Mesodermal cell (in vitro differentiated cells): ENCODE measurements around the gene HEATR3.

Experiments
- H3K27ac ChIP-seq: 2 replicates; pipeline ENCODE4 v1.7.0; 2013; ENCODE audit warnings: mild to moderate bottlenecking, low read depth, low read length, moderate library complexity; ENCODE audit not compliant: severe bottlenecking
- H3K36me3 ChIP-seq: 2 replicates; pipeline ENCODE4 v1.7.1; 2013; ENCODE audit warnings: mild to moderate bottlenecking, low read length, moderate library complexity; ENCODE audit not compliant: control insufficient read depth, insufficient read depth
- H3K4me1 ChIP-seq: one replicate; pipeline ENCODE4 v1.7.1; 2013; ENCODE audit warnings: mild to moderate bottlenecking, low read length; ENCODE audit not compliant: insufficient read depth, control insufficient read depth, poor library complexity, severe bottlenecking
- H3K4me3 ChIP-seq: 2 replicates; pipeline ENCODE4 v1.7.0; 2013; ENCODE audit warnings: low read length, control low read depth, mild to moderate bottlenecking; ENCODE audit not compliant: insufficient read depth, poor library complexity, severe bottlenecking; ENCODE audit errors: extremely low read depth
- H3K9me3 ChIP-seq: 2 replicates; pipeline ENCODE4 v1.7.1; 2013; ENCODE audit warnings: mild to moderate bottlenecking, low read length, moderate library complexity; ENCODE audit not compliant: control insufficient read depth
- WGBS, 2 experiments: methylation state at CpG; one replicate each; pipeline ENCODE4 v1.1.5; 2013; ENCODE audit warnings: missing lambda C conversion rate in 2 of 2; ENCODE audit not compliant: insufficient coverage in 2 of 2; 5-methylcytosine and 5-hydroxymethylcytosine counted together

Gene HEATR3

GRCh38 chr16:50036426-50036825 lies 29.3 kb upstream of the HEATR3 start:
- Histone ChIP-seq H3K36me3 (peaks cover 42% of the 10 kb centered on the region), H3K9me3 (no peaks in the 10 kb centered on the region)
- WGBS, 2 experiments = 100% methylated on average over 1 of the region's 3 CpGs; no CpG with 5 or more reads in 1 of the 2 experiments

DNA sequence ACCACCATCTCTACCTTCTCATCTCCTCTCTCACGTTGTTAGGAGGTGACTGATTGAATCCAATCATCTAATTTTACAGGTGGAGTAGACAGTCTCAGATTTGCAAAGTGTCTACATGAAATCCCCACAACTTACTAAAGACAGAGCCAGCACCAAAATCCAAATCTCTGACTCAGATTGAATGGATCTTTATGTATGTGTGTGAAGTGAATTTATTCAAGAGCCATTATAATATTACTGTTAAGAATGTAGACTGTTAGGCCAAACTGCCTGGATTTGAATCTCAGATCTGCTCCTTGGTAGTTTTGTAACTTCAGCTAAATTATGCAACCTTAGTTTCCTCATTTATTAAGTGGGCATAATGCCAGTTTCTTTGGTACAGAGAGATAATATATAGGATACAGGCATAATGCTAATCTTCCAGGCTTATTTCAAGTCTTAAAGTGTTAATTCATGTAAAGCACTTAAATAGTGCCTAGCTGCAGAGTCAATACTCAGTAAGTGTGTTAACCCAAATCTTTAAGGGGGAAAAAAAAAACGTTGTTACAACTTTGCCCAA lies 28.0 kb upstream of the HEATR3 start:
- no peak overlapping the region for H3K27ac ChIP-seq
- 100% methylated on average over 1 of the region's 2 CpGs; no CpG with 5 or more reads in 1 of the 2 experiments for WGBS, 2 experiments
- H3K4me1 ChIP-seq = no peaks in the 10 kb centered on the region
- no peak overlapping the region for H3K4me3 ChIP-seq
- H3K36me3 ChIP-seq = peaks cover 29% of the 10 kb centered on the region
- H3K9me3 ChIP-seq = no peaks in the 10 kb centered on the region

More at GRCh38 chr16:50036426-50036825, 29.3 kb upstream of the HEATR3 start:
- Histone ChIP-seq H3K27ac (no peak overlapping the region), H3K4me3 (no peak overlapping the region), H3K4me1 (no peaks in the 10 kb centered on the region)

- WGBS, 2 experiments = 79 to 100% methylated on average over 1 to 2 of the region's 4 CpGs
- Histone ChIP-seq H3K36me3 (peaks cover 24% of the 10 kb centered on the region), H3K27ac (no peak overlapping the region), H3K9me3 (no peaks in the 10 kb centered on the region), H3K4me3 (no peak overlapping the region), H3K4me1 (no peaks in the 10 kb centered on the region)
Observed at GRCh38 chr16:50038286-50038685, 27.5 kb upstream of the HEATR3 start.

DNA sequence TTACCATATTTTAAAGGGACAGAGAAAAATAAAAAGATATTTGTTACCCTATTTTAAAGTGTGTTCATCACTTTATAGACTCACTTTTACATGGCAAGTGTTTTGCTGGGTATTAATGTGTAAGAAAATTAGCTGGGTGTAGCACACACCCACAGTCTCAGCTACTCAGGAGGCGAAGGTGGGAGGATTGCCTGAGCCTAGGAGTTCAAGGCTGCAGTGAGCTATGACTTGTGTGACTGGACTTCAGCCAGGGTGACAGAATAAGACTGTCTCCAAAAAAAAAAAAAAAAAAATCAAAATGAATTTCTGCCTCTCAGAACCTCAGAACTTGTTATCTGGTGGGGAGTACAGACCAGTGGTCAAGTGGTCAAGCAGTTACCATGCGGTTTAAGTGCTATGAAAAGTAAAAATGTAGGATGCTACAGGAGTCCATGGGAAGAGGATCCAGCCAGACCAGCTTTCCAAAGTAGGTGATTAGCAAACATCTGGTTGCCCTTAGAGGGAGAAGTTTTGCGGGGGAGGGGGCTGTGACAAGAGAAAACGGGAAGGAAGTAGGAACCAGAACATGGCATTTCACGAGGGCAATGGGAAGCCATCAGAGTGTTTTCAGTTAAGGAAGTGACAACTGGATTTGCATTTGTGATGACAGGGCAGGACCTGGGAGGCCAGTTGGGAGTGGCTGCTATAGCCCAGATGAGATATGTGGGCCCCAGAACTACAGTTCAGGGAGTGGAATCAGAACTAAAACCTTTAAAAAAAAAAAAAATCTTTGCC lies 26.8 kb upstream of the HEATR3 start:
- Histone ChIP-seq H3K9me3 (no peaks in the 10 kb centered on the region), H3K4me3 (no peak overlapping the region), H3K36me3 (peaks cover 18% of the 10 kb centered on the region), H3K27ac (no peak overlapping the region), H3K4me1 (no peaks in the 10 kb centered on the region)
- WGBS, 2 experiments = 44 to 57% methylated on average over 4 of the region's 5 CpGs

DNA sequence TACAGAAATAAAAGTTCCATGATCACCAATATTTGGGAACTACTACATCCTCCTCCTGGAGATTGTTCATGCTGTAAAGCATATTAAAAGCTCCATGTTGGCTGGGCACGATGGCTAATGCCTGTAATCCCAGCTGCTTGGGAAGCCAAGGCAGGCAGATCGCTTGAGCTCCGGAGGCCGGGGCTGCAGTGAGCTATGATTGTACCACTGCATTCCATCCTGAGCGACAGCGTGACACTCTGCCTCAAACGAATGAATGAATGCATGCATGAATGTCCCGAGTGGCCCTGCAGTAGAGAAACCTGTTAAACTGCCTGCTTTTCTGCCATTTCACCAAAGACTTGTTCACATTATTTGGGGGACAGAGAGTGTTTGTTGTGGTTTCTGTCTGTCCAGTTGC lies 25.8 kb upstream of the HEATR3 start:
- Histone ChIP-seq H3K27ac (no peak overlapping the region), H3K36me3 (peaks cover 8% of the 10 kb centered on the region), H3K4me1 (no peaks in the 10 kb centered on the region), H3K9me3 (no peaks in the 10 kb centered on the region), H3K4me3 (no peak overlapping the region)
- WGBS, 2 experiments = 82 to 89% methylated on average over 7 to 8 of the region's 8 CpGs

DNA sequence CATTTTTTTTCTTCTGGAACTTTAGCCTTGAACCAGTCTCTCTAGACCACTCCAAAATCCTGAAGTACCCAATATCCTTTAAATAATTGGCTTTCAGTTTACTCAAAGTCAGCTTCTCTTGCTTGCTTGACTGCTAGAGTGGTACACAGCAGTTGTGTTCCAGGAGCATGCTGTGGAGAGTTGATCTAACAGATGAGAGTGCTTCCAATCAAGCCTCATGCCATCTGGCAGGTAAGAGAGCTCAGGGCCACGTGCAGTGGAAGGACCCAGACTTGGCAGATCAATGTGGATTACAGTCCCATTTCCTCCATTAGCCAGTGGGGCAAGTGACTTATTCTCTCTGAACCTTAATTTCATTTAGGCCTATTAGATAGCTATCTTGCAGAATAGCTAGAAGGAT lies 25.1 kb upstream of the HEATR3 start:
- Histone ChIP-seq H3K36me3 (peaks cover 6% of the 10 kb centered on the region), H3K27ac (no peak overlapping the region), H3K9me3 (no peaks in the 10 kb centered on the region), H3K4me1 (no peaks in the 10 kb centered on the region), H3K4me3 (no peak overlapping the region)
- 80% methylated on average over 1 of the region's 1 CpG; no CpG with 5 or more reads in 1 of the 2 experiments for WGBS, 2 experiments

- H3K27ac ChIP-seq = no peak overlapping the region
- WGBS, 2 experiments = 92 to 96% methylated on average over 3 to 4 of the region's 5 CpGs
- no peak overlapping the region for H3K4me3 ChIP-seq
- no peaks in the 10 kb centered on the region for H3K4me1 ChIP-seq
- no peaks in the 10 kb centered on the region for H3K36me3 ChIP-seq
- no peaks in the 10 kb centered on the region for H3K9me3 ChIP-seq
Observed at GRCh38 chr16:50043358-50043757, 22.4 kb upstream of the HEATR3 start.

GRCh38 chr16:50045412-50045811 lies 20.4 kb upstream of the HEATR3 start:
- Histone ChIP-seq H3K9me3 (no peaks in the 10 kb centered on the region), H3K27ac (no peak overlapping the region), H3K4me1 (no peaks in the 10 kb centered on the region), H3K4me3 (no peak overlapping the region), H3K36me3 (no peaks in the 10 kb centered on the region)
- WGBS, 2 experiments = 92 to 100% methylated on average over 1 to 2 of the region's 4 CpGs

DNA sequence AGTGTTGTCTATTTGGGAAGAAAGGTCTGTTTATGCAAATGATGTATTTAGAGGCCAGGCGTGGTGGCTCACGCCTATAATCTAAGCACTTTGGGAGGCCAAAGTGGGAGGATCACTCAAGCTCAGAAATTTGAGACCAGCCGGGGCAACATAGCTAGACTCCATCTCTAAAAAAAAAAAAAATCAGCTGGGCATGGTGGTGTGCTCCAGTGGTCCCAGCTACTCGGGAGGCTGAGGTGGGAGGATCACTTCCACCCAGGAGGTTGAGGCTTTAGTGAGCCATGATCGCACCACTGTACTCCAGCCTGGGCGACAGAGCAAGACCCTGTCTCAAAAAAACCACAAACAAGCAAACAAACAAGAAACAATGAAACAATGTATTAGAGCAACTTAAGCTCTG lies 18.9 kb upstream of the HEATR3 start:
- 86% methylated on average over 3 to 5 of the region's 6 CpGs for WGBS, 2 experiments
- Histone ChIP-seq H3K9me3 (no peaks in the 10 kb centered on the region), H3K27ac (no peak overlapping the region), H3K36me3 (no peaks in the 10 kb centered on the region), H3K4me3 (no peak overlapping the region), H3K4me1 (no peaks in the 10 kb centered on the region)

DNA sequence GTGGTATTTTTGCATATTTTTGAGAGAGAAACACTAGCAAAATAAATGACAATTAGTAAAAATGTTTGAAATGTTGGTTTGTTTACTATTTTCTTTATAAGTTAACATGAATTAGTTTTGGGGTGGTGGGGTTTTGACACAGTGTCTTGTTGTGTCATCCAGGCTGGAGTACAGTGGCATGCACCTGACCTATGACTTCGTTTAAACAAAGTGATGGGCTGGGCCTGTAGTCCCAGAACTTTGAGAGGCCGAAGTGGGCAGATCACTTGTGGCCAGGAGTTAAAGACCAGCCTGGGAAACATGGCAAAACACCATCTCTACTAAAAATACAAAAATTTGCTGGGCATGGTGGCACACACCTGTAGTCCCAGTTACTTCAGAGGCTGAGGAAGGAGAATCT lies 17.9 kb upstream of the HEATR3 start:
- H3K4me1 ChIP-seq = no peaks in the 10 kb centered on the region
- H3K27ac ChIP-seq = no peak overlapping the region
- H3K36me3 ChIP-seq = no peaks in the 10 kb centered on the region
- H3K4me3 ChIP-seq = no peak overlapping the region
- WGBS, 2 experiments = 70 to 75% methylated on average over 1 to 2 of the region's 2 CpGs
- no peaks in the 10 kb centered on the region for H3K9me3 ChIP-seq

GRCh38 chr16:50050802-50051201 lies 15.0 kb upstream of the HEATR3 start:
- Histone ChIP-seq H3K36me3 (no peaks in the 10 kb centered on the region), H3K27ac (no peak overlapping the region), H3K9me3 (no peaks in the 10 kb centered on the region), H3K4me3 (no peak overlapping the region), H3K4me1 (no peaks in the 10 kb centered on the region)
- 60 to 90% methylated on average over 1 to 2 of the region's 2 CpGs for WGBS, 2 experiments
